Panc1 (cell line): ENCODE results near the gene RAPGEFL1.

Experiments
- CTCF ChIP-seq: fragments of 450-650 bp; IDR thresholded peaks from 2 replicates; pipeline ENCODE4 v1.5.1; 2017; ENCODE audit warnings: mild to moderate bottlenecking
- POLR2AphosphoS5 ChIP-seq: IDR thresholded peaks from 2 replicates; pipeline ENCODE4 v1.6.1; 2012; ENCODE audit warnings: mild to moderate bottlenecking, low read depth, low read length, moderate library complexity

GRCh38 chr17:40178660-40179059 is 1.4 kb downstream of the RAPGEFL1 start:
- TF ChIP-seq POLR2AphosphoS5: no peak
- TF ChIP-seq CTCF: no peak
